Lower leg skin (tissue), 4 donors: ENCODE data around the gene MAGEF1. TPM values are rescaled to one million over a fixed set of nuclear protein-coding genes. Genes with fewer than 3 reads are reported as not detected.

ENCODE experiments used
- DNase-seq, 2 donors: peaks; one replicate each; pipeline ENCODE4 v3.0.0-alpha.2; 2019; ENCODE audit warnings: low spot score in 2 of 2
- H3K4me3 ChIP-seq: fragments of 200-600 bp; sonication (generic); 2 replicates; pipeline ENCODE4 v1.5.1; 2017; ENCODE audit warnings: mild to moderate bottlenecking, low read depth; ENCODE audit not compliant: poor library complexity, severe bottlenecking
- POLR2A ChIP-seq, 2 donors: fragments of 450-650 bp; IDR thresholded peaks; one replicate each; pipeline ENCODE4 v1.6.1; 2016 to 2017; ENCODE audit warnings: antibody characterized with exemption in 2 of 2, mild to moderate bottlenecking in 1 of 2, moderate library complexity in 1 of 2
- WGBS, 2 donors: methylation state at CpG; one replicate each; pipeline ENCODE4 v1.1.5; 2018; 5-methylcytosine and 5-hydroxymethylcytosine counted together
- intact Hi-C: fragments of 100-400 bp; cut with DNase I; formaldehyde crosslinking; loops from one replicate; pipeline ENCODE4 v1.15.0; 2023; ENCODE audit warnings: low total_unique reads
- total RNA-seq, 4 donors: library from RNA; depleted of rRNA; stranded (reverse); fragments of >200 nt; gene quantifications; one replicate each; pipeline ENCODE4 v1.1.0, GENCODE V29; 2016
- TF ChIP-seq, protein P1 (sequence below), 3 donors: fragments of 450-650 bp; IDR thresholded peaks; one replicate each; pipeline ENCODE4 v1.5.1; 2016; ENCODE audit warnings: antibody characterized with exemption in 3 of 3, mild to moderate bottlenecking in 3 of 3, moderate library complexity in 2 of 3

The MAGEF1 gene
- total RNA-seq, 4 donors from 2014 or later: 32.5 to 44.3 (median 42.8) TPM

DNA sequence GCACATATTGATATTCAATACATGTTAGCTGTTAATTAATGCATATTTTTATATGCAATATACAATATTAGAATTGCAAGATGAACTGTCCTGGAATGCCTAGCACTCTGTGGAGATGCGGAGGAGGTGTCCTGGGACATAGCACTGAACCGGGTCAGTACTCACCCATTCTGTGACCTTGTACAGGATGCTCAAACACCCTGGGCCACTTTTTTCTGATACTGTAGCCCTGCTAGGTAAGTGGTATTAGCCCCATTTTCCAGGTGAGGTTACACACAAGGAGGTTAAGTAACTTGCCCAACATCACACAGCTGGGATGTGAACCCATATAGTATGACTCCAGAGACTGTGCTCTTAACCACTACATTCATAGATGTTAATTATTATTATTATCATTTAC, 1.7 kb upstream of the MAGEF1 start:
- 70 to 90% methylated on average over 2 of the region's 2 CpGs for WGBS, 2 donors
- intact Hi-C loops: no loop called here
- no peak for DNase-seq
- TF ChIP-seq, protein P1, sequence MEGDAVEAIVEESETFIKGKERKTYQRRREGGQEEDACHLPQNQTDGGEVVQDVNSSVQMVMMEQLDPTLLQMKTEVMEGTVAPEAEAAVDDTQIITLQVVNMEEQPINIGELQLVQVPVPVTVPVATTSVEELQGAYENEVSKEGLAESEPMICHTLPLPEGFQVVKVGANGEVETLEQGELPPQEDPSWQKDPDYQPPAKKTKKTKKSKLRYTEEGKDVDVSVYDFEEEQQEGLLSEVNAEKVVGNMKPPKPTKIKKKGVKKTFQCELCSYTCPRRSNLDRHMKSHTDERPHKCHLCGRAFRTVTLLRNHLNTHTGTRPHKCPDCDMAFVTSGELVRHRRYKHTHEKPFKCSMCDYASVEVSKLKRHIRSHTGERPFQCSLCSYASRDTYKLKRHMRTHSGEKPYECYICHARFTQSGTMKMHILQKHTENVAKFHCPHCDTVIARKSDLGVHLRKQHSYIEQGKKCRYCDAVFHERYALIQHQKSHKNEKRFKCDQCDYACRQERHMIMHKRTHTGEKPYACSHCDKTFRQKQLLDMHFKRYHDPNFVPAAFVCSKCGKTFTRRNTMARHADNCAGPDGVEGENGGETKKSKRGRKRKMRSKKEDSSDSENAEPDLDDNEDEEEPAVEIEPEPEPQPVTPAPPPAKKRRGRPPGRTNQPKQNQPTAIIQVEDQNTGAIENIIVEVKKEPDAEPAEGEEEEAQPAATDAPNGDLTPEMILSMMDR (IDR thresholded peaks at IDR 0.05): no peak
- no peak for TF ChIP-seq POLR2A (IDR thresholded peaks at IDR 0.05)
- H3K4me3 ChIP-seq: no peak overlapping the region

DNA sequence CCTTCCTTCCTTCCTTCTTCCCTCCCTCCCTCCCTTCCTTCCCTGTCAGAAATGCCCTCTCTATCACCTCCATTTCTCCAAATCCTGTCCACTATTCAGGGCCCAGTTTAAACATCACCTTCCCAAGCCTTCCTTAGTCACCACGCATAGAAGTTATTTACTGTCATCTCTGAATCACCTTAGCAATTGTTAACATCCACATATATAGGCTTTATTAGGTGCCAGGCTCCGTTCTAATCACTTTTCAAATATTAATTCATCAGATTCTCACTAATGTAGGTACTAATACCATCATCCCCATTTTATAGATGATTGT, 1.1 kb upstream of the MAGEF1 start:
- WGBS, 2 donors: 66 to 74% methylated on average over 2 of the region's 2 CpGs

DNA sequence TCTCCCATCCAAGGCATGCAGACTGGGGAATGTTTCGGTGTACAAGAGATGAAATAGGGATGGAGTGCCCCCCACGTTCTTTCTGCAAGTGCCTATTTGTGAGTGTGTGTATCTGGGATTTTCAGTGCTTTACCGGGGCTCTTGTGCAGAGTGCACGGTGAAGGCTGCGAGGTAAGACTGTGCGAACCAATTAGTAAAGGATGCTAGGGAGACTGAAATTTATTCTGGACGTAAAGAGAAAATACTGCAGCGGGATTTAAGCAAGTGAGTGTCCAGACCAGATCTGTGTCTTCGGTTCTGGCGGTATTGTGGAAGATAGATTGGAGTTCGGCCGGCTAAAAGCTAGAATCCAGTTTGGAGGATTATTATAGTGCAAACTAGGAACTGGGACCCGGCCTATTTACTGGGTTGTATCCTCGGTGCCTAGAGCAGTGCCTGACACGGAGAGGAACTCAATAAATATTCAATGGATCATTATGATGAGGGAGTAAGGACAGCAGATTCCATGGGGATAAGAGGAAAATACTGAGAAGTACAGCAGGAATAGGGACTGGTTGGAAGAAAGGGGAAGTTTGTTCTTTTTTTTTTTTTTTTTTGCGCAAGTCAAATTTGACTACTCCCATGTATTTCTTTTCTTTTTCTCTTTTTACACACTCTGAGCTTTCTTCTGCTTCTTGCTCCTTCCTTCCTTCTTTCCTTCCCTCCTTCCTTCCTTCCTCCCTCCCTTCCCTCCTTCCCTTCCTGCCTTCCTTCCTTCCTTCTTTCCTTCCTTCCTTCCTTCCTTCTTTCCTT, 580 bp upstream of the MAGEF1 start:
- peak overlapping the region; percentile 84 for H3K4me3 ChIP-seq
- no peak for DNase-seq
- WGBS, 2 donors: 8 to 11% methylated on average over 16 of the region's 16 CpGs
- no peak for TF ChIP-seq POLR2A (IDR thresholded peaks at IDR 0.05)
- TF ChIP-seq, protein P1 (IDR thresholded peaks at IDR 0.05): no peak
- intact Hi-C loops: no loop called here

More for the DNA sequence above, 1.1 kb upstream of the MAGEF1 start:
- DNase-seq: no peak
- intact Hi-C loops: no loop called here
- no peak overlapping the region for H3K4me3 ChIP-seq
- no peak for TF ChIP-seq POLR2A (IDR thresholded peaks at IDR 0.05)
- TF ChIP-seq, protein P1 (IDR thresholded peaks at IDR 0.05): no peak

DNA sequence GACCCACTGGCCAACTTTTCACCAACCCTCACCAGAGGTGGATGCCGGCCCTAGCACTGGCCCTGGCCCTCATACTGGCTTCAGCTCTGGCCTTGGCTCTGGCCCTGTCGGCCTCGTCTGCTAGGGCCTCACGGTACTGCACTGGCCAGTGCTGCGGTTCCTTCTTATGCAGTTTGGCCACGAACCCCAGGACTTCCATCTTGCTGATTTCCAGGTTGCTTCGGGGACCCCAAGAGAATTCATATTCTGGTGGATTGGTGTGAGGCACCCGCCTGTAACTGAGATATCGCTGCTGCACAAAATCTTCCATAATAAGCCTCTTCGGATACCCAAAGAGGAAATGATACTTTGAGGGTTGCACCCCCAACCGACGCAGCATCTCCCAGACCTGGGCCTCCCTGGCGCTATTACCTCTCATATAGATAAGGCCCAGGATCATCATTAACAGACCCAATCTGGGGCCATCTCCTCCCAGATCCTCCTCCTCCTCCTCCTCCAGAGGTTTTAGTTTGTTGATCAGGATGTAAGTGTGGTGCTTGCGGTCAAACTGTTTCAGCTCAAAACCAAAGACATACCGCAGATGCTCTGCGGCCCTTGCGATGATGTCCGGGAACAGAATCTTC, 883 bp downstream of the MAGEF1 start:
- WGBS, 2 donors: 14 to 22% methylated on average over 14 to 18 of the region's 18 CpGs
- intact Hi-C loops: no loop called here
- no peak for DNase-seq
- peak overlapping the region; percentile 84 for H3K4me3 ChIP-seq
- TF ChIP-seq, protein P1 (IDR thresholded peaks at IDR 0.05): no peak
- no peak for TF ChIP-seq POLR2A (IDR thresholded peaks at IDR 0.05)

DNA sequence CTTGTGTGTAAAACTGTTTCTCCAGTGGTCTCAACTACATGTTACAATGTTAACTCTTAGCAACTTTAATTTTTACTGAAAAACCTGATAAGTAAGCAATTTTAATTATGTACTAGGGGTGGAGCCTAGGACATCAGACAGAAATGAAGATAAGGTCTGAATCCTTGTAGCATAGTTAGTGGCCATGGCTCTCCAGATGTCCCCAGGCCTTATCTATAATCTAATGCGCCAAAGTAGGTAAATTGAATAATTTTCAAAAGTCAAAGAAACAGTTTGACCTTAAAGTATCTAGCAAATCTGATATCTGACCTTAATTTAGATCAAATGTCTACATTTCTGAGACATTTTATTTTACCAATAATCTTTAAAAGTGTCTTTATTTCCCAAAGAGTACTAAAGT, 8.2 kb downstream of the MAGEF1 start:
- DNase-seq: no peak

More for the DNA sequence above, 8.2 kb downstream of the MAGEF1 start:
- TF ChIP-seq, protein P1 (IDR thresholded peaks at IDR 0.05): no peak
- no peak for TF ChIP-seq POLR2A (IDR thresholded peaks at IDR 0.05)
- no peak overlapping the region for H3K4me3 ChIP-seq
- 92 to 100% methylated on average over 1 of the region's 1 CpG for WGBS, 2 donors
- intact Hi-C loops: no loop called here
